Upper lobe of right lung (tissue), 1 donor: ENCODE measurements around the gene EMILIN3. TPM values are rescaled to one million over a fixed set of nuclear protein-coding genes. Genes with fewer than 3 reads are reported as not detected.
A peak's percentile ranks its signal among the peaks of the same experiment; 100 is the strongest.

ENCODE experiments used
- ATAC-seq: fragments of 200-7000 bp; cut with Tn5 transposase; one replicate; pipeline ENCODE4 v1.9.1; 2020; ENCODE audit warnings: mild to moderate bottlenecking, moderate library complexity
- DNase-seq: peaks from one replicate; pipeline ENCODE4 v3.0.0-alpha.2; 2020
- H3K27ac ChIP-seq: fragments of 200-600 bp; one replicate; pipeline ENCODE4 v1.8.0; 2022
- H3K27me3 ChIP-seq: fragments of 200-600 bp; one replicate; pipeline ENCODE4 v1.8.0; 2022; ENCODE audit warnings: mild to moderate bottlenecking
- H3K36me3 ChIP-seq: fragments of 200-600 bp; one replicate; pipeline ENCODE4 v1.8.0; 2022
- H3K4me1 ChIP-seq: fragments of 200-600 bp; one replicate; pipeline ENCODE4 v1.8.0; 2022
- H3K4me3 ChIP-seq: fragments of 200-600 bp; one replicate; pipeline ENCODE4 v1.8.0; 2022; ENCODE audit warnings: mild to moderate bottlenecking
- H3K9me3 ChIP-seq: fragments of 200-600 bp; one replicate; pipeline ENCODE4 v1.8.0; 2022
- intact Hi-C: fragments of 100-400 bp; cut with DNase I; formaldehyde crosslinking; loops from one replicate; pipeline ENCODE4 v1.11.0; 2022
- total RNA-seq: library from RNA; stranded (reverse); fragmentation: NEBNext Ultra II Directional; extraction: Animal tissue kit (Norgen Biotek cat#: 25700); gene quantifications from one replicate; pipeline ENCODE4 v1.2.1, GENCODE V29; 2021
- TF ChIP-seq, protein P1 (sequence below): fragments of 200-600 bp; IDR thresholded peaks from one replicate; pipeline ENCODE4 v1.8.0; 2022; ENCODE audit warnings: antibody characterized with exemption
- donor health status: DM: no; HTN: yes; CAD: no; lungs with severe emphysema.

EMILIN3 gene
- total RNA-seq, 1 donor from 2014 or later, result not detected

DNA sequence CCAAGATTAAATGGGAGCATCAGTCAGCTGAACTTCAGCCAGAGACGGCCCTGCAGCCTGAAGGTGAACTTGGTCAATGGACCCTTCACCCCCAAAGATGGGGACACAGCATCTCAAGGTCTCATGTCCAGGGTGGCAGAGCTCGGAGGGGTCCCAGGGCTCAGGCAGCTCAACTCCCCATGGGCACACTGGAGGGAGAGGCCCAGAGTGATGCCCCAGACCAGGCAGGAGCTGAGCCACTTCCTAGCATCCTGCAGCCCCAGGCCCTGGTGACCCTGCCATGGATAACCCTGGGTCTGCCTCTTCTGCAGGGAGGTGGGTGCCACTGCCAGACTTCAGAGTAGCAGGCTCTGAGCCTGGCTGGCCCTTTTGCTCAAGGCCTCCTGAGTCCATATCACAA is 27.5 kb upstream of the EMILIN3 start:
- no peak overlapping the region for H3K4me3 ChIP-seq
- no peak for ATAC-seq
- intact Hi-C loops, result no loop called here
- no peaks in the 10 kb centered on the region for H3K36me3 ChIP-seq
- H3K27me3 ChIP-seq, result no peaks in the 10 kb centered on the region
- no peaks in the 10 kb centered on the region for H3K4me1 ChIP-seq
- DNase-seq, result no peak
- no peak overlapping the region for H3K27ac ChIP-seq
- TF ChIP-seq, protein P1, sequence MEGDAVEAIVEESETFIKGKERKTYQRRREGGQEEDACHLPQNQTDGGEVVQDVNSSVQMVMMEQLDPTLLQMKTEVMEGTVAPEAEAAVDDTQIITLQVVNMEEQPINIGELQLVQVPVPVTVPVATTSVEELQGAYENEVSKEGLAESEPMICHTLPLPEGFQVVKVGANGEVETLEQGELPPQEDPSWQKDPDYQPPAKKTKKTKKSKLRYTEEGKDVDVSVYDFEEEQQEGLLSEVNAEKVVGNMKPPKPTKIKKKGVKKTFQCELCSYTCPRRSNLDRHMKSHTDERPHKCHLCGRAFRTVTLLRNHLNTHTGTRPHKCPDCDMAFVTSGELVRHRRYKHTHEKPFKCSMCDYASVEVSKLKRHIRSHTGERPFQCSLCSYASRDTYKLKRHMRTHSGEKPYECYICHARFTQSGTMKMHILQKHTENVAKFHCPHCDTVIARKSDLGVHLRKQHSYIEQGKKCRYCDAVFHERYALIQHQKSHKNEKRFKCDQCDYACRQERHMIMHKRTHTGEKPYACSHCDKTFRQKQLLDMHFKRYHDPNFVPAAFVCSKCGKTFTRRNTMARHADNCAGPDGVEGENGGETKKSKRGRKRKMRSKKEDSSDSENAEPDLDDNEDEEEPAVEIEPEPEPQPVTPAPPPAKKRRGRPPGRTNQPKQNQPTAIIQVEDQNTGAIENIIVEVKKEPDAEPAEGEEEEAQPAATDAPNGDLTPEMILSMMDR, result no peak
- no peaks in the 10 kb centered on the region for H3K9me3 ChIP-seq

DNA sequence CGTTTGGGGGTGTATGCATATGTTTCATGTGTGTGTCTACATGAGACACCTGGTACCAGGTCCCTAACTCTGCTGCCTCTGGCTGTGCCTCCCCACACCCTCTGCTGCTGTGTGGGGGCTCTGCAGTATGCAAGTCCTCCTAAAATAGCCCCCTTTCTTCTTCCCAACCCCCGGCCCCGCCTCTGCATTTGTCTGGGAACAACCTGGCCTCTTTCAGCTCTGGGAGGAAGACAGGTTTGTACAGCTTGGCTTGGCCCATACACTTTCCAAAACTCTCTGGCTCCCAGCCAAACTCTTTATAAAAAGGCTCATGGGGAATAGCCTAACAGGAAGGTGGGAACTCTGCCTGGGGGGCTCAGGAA is 27.1 kb upstream of the EMILIN3 start:
- Histone ChIP-seq H3K4me3 (no peak overlapping the region), H3K4me1 (no peaks in the 10 kb centered on the region), H3K36me3 (no peaks in the 10 kb centered on the region), H3K27ac (no peak overlapping the region), H3K9me3 (no peaks in the 10 kb centered on the region), H3K27me3 (no peaks in the 10 kb centered on the region)
- intact Hi-C loops, result no loop called here
- no peak for DNase-seq
- no peak for ATAC-seq
- TF ChIP-seq, protein P1, result no peak

DNA sequence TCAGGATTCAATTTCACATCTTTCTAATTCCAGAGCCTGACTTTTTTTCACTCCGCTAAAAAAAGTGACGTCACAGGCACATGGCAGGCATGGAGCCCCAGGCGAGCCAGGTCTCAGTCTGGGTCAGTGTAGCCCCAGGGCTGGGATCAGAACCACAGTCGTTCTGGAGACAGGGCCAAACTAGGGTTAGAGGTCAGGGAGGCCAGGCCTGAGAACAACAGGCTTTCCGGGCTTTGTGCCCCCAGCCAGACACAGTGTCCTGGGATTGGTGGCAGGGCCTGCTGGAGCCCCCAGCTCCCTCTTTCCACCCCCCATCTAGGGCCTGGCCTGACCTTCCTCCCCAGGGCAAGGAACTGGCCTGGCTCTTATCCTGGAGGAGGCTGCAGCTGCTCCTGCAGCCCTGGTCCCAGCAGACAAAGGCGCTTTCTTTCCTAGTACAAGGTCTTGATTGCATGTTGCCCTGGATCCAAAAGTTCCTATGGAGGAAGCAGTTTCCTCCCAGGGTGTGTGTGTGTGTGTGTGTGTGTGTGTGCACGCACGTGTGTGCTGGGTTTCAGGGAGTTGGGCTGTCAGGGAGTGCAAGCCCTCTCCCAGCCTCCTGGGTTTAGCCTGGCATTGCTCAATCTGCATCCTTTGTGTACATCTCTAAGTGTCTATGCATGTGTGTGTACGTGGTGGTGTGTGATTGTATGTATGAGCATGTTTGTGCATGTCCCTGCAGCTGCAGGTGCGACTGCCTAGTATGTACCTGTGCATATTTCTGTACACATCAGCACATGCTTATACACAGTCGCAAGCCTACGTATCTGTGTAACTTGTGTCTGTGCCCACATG is 26.5 kb upstream of the EMILIN3 start:
- Histone ChIP-seq H3K4me3 (no peak overlapping the region), H3K27ac (no peak overlapping the region), H3K4me1 (no peaks in the 10 kb centered on the region), H3K36me3 (no peaks in the 10 kb centered on the region), H3K27me3 (no peaks in the 10 kb centered on the region), H3K9me3 (no peaks in the 10 kb centered on the region)
- intact Hi-C loops, result no loop called here
- TF ChIP-seq, protein P1, result no peak
- DNase-seq, result no peak
- ATAC-seq, result no peak

DNA sequence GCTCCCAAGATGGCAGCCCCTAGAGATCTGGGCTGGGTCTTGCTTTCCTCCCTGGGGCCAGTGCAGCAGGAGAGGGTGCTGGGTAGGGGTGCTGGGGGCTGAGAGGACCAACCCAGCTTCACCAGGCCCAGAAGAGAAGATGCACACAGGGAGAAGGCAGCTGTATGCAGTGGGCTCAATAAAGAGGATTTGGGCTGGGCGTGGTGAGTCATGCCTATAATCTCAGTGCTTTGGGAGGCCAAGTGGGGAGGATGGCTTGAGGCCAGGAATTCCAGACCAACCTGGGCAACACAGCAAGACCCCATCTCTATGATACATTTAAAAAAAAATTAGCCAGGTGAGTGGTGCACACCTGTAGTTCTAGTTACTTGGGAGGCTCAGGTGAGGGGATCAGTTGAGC is 25.7 kb upstream of the EMILIN3 start:
- intact Hi-C loops, result no loop called here
- no peaks in the 10 kb centered on the region for H3K4me1 ChIP-seq
- no peak overlapping the region for H3K4me3 ChIP-seq
- H3K36me3 ChIP-seq, result no peaks in the 10 kb centered on the region
- no peaks in the 10 kb centered on the region for H3K9me3 ChIP-seq
- H3K27me3 ChIP-seq, result no peaks in the 10 kb centered on the region
- TF ChIP-seq, protein P1, result no peak
- no peak overlapping the region for H3K27ac ChIP-seq
- ATAC-seq (no peak), DNase-seq (no peak)

DNA sequence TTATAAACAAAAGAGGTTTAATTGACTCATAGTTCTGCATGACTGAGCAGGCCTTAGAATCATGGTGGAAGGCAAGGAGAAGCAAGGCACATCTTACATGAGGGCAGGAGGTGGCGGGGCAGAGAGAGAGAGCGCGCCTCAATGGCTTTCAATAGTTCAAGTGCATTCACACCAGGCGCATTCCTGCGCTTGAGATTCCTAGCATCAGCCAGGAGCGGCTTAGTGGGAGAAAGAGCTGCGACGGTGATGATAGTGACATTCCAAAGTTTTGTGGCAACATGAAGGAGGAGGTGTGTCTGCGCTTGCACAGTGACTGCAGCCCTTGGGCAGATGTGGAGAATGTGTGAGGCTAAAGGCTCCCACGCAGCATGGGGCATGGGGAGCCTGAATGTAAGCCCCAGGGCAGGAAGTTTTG is 25.0 kb upstream of the EMILIN3 start:
- Histone ChIP-seq H3K4me1 (no peaks in the 10 kb centered on the region), H3K36me3 (no peaks in the 10 kb centered on the region), H3K27ac (no peak overlapping the region), H3K9me3 (no peaks in the 10 kb centered on the region), H3K27me3 (no peaks in the 10 kb centered on the region), H3K4me3 (no peak overlapping the region)
- intact Hi-C loops, result no loop called here
- DNase-seq (no peak), ATAC-seq (peak; percentile 65)
- TF ChIP-seq, protein P1, result no peak

DNA sequence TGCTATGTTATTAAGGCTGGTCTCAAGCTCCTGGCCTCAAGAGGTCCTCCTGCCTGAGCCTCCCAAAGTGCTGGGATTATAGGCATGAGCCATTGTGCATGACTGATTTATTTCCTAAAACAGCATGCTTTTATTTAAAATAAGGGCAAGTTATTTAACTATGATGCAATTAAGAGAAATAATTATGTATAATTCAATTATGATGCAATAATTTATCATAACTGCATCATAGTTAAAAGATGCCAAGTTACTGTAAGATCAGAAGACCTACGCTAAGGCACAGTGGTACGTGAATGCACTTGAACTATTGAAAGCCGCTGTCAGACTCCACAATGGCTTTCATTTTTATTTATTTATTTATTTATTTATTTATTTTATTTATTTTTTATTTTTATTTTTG is 24.3 kb upstream of the EMILIN3 start:
- Histone ChIP-seq H3K36me3 (no peaks in the 10 kb centered on the region), H3K4me3 (no peak overlapping the region), H3K9me3 (no peaks in the 10 kb centered on the region), H3K4me1 (no peaks in the 10 kb centered on the region), H3K27ac (no peak overlapping the region), H3K27me3 (no peaks in the 10 kb centered on the region)
- ATAC-seq, result no peak
- TF ChIP-seq, protein P1, result no peak
- no peak for DNase-seq
- intact Hi-C loops, result no loop called here
